Stimulated activated CD8-positive, alpha-beta memory T cell treated with anti-CD3 and anti-CD28 coated beads, Interleukin-12 subunit alpha, Interleukin-12 subunit beta, amount 100 ng/mL, for 4 hours (primary cell): ENCODE results near the gene KIZ.

Source experiments
- DNase-seq: peaks from one replicate; pipeline ENCODE4 v3.0.0-alpha.2; 2020; ENCODE audit warnings: low read depth

The KIZ gene

GRCh38 chr20:21177767-21178166, 51.9 kb downstream of the KIZ start:
- DNase-seq: no peak

- no peak for DNase-seq
Measured at GRCh38 chr20:21179757-21180156, 53.9 kb downstream of the KIZ start.

- DNase-seq: no peak
Measured at GRCh38 chr20:21180248-21180647, 54.4 kb downstream of the KIZ start.

GRCh38 chr20:21181028-21181427, 55.1 kb downstream of the KIZ start:
- no peak for DNase-seq

GRCh38 chr20:21182832-21183563, 57.1 kb downstream of the KIZ start:
- no peak for DNase-seq

- DNase-seq: no peak
Measured at GRCh38 chr20:21183722-21184121, 57.8 kb downstream of the KIZ start.

- no peak for DNase-seq
Measured at GRCh38 chr20:21184819-21185218, 58.9 kb downstream of the KIZ start.

GRCh38 chr20:21185849-21186248, 60.0 kb downstream of the KIZ start:
- DNase-seq: no peak

- no peak for DNase-seq
Measured at GRCh38 chr20:21189761-21190523, 64.1 kb downstream of the KIZ start.

GRCh38 chr20:21190869-21191268, 65.0 kb downstream of the KIZ start:
- no peak for DNase-seq

GRCh38 chr20:21191839-21192238, 66.0 kb downstream of the KIZ start:
- DNase-seq: no peak

- DNase-seq: no peak
Measured at GRCh38 chr20:21202259-21202658, 76.4 kb downstream of the KIZ start.

- no peak for DNase-seq
Measured at GRCh38 chr20:21203088-21203656, 77.3 kb downstream of the KIZ start.

- DNase-seq: no peak
Measured at GRCh38 chr20:21206584-21206983, 80.7 kb downstream of the KIZ start.

- DNase-seq: no peak
Measured at GRCh38 chr20:21208999-21209398, 83.1 kb downstream of the KIZ start.

- DNase-seq: no peak
Measured at GRCh38 chr20:21209668-21210067, 83.8 kb downstream of the KIZ start.

GRCh38 chr20:21213691-21214090, 87.8 kb downstream of the KIZ start:
- DNase-seq: no peak

- no peak for DNase-seq
Measured at GRCh38 chr20:21214431-21214830, 88.5 kb downstream of the KIZ start.

GRCh38 chr20:21219686-21220085, 93.8 kb downstream of the KIZ start:
- no peak for DNase-seq

- DNase-seq: no peak
Measured at GRCh38 chr20:21224217-21224616, 98.3 kb downstream of the KIZ start.

- no peak for DNase-seq
Measured at GRCh38 chr20:21225215-21225947, 99.5 kb downstream of the KIZ start.

- no peak for DNase-seq
Measured at GRCh38 chr20:21228511-21228910, 102.6 kb downstream of the KIZ start.

GRCh38 chr20:21229163-21229562, 103.3 kb downstream of the KIZ start:
- DNase-seq: no peak
